CD14-positive monocyte (primary cell): Measurements from ENCODE around the gene R3HDM2. TPM values are rescaled to one million over a fixed set of nuclear protein-coding genes. Genes with fewer than 3 reads are reported as not detected.
A peak's percentile ranks its signal among the peaks of the same experiment; 100 is the strongest.

Experiments used
- DNase-seq, 3 donors: peaks; one replicate each; pipeline ENCODE4 v3.0.0-alpha.2; 2011 to 2022
- H2AFZ ChIP-seq: 2 replicates; pipeline ENCODE4 v1.6.0; 2012; ENCODE audit warnings: mild to moderate bottlenecking, low read depth, low read length, inconsistent platforms; ENCODE audit not compliant: insufficient read depth, poor library complexity, severe bottlenecking
- H3K27ac ChIP-seq, 2 donors: 1 replicate in 1 of 2; 2 replicates in 1 of 2; pipeline ENCODE4 v1.5.1; 2012 to 2013; ENCODE audit warnings: low read length in 2 of 2, control low read depth in 1 of 2, inconsistent platforms in 1 of 2, low read depth in 1 of 2, mild to moderate bottlenecking in 1 of 2
- H3K27me3 ChIP-seq, 2 donors: one replicate each; pipeline versions ENCODE4 v1.6.0 to v1.6.1; 2011 to 2013; ENCODE audit warnings: low read length in 2 of 2; ENCODE audit not compliant: control insufficient read depth in 2 of 2, insufficient read depth in 2 of 2
- H3K36me3 ChIP-seq, 2 donors: replicated peaks in 1 of 2; 1 replicate in 1 of 2; 2 replicates in 1 of 2; pipeline versions ENCODE4 v1.5.1 to v1.6.1; 2012 to 2013; ENCODE audit warnings: low read length in 2 of 2, control low read depth in 1 of 2, inconsistent platforms in 1 of 2, mild to moderate bottlenecking in 1 of 2; ENCODE audit not compliant: insufficient read depth in 2 of 2, control insufficient read depth in 1 of 2
- H3K4me1 ChIP-seq, 2 donors: 1 replicate in 1 of 2; 2 replicates in 1 of 2; pipeline versions ENCODE4 v1.5.1 to v1.6.1; 2012 to 2013; ENCODE audit warnings: low read length in 2 of 2, control low read depth in 1 of 2, inconsistent platforms in 1 of 2, mild to moderate bottlenecking in 1 of 2, moderate library complexity in 1 of 2; ENCODE audit not compliant: insufficient read depth in 2 of 2, control insufficient read depth in 1 of 2
- H3K4me2 ChIP-seq: replicated peaks from 2 replicates; pipeline ENCODE3; 2012; ENCODE audit warnings: low read length, moderate library complexity, mild to moderate bottlenecking; ENCODE audit not compliant: poor library complexity, severe bottlenecking; ENCODE audit errors: extremely low read depth
- H3K4me3 ChIP-seq, 3 experiments: fragments of 200-600 bp in 1 of 3; sonication (generic) in 1 of 3; replicated peaks in 1 of 3; 1 replicate in 2 of 3; 2 replicates in 1 of 3; pipeline ENCODE4 v1.5.1; 2011 to 2013; ENCODE audit warnings: low read length in 3 of 3, mild to moderate bottlenecking in 3 of 3, control low read depth in 2 of 3, low read depth in 2 of 3, inconsistent platforms in 1 of 3, moderate library complexity in 1 of 3
- H3K79me2 ChIP-seq: 2 replicates; pipeline ENCODE4 v1.6.0; 2012; ENCODE audit warnings: mild to moderate bottlenecking, control low read depth, inconsistent platforms, low read length, moderate library complexity; ENCODE audit not compliant: insufficient read depth
- H3K9ac ChIP-seq: 2 replicates; pipeline ENCODE4 v1.6.0; 2017; ENCODE audit warnings: low read length, mild to moderate bottlenecking; ENCODE audit not compliant: insufficient read depth, poor library complexity, severe bottlenecking
- H3K9me3 ChIP-seq, 2 donors: replicated peaks in 1 of 2; 1 replicate in 1 of 2; 2 replicates in 1 of 2; pipeline versions ENCODE4 v1.5.1 to v1.6.1; 2012 to 2013; ENCODE audit warnings: low read length in 2 of 2, control low read depth in 1 of 2; ENCODE audit not compliant: control insufficient read depth in 1 of 2, insufficient read depth in 1 of 2
- H4K20me1 ChIP-seq: 2 replicates; pipeline ENCODE4 v1.6.0; 2012; ENCODE audit warnings: mild to moderate bottlenecking, low read length, control low read depth, moderate library complexity; ENCODE audit not compliant: insufficient read depth
- H3K27ac Mint-ChIP-seq, 7 donors: one replicate each; pipeline ENCODE4 v1.8.0; 2020; ENCODE audit warnings: mild to moderate bottlenecking in 7 of 7, mixed read lengths in 7 of 7, moderate library complexity in 6 of 7, inconsistent platforms in 2 of 7
- H3K27me3 Mint-ChIP-seq, 3 donors: one replicate each; pipeline ENCODE4 v1.8.0; 2021 to 2022; ENCODE audit warnings: low read depth in 3 of 3, mild to moderate bottlenecking in 3 of 3, mixed read lengths in 3 of 3, moderate library complexity in 3 of 3, inconsistent platforms in 1 of 3
- H3K36me3 Mint-ChIP-seq, 2 donors: one replicate each; pipeline ENCODE4 v1.8.0; 2020; ENCODE audit warnings: mixed read lengths in 2 of 2, inconsistent platforms in 1 of 2, mild to moderate bottlenecking in 1 of 2
- H3K4me1 Mint-ChIP-seq: one replicate; pipeline ENCODE4 v1.8.0; 2020; ENCODE audit warnings: mild to moderate bottlenecking, mixed read lengths
- H3K4me3 Mint-ChIP-seq, 2 donors: one replicate each; pipeline ENCODE4 v1.8.0; 2020; ENCODE audit warnings: mild to moderate bottlenecking in 2 of 2, mixed read lengths in 2 of 2, moderate library complexity in 1 of 2
- H3K9me3 Mint-ChIP-seq, 7 donors: one replicate each; pipeline ENCODE4 v1.8.0; 2020 to 2022; ENCODE audit warnings: mixed read lengths in 7 of 7, mild to moderate bottlenecking in 6 of 7, moderate library complexity in 6 of 7, inconsistent platforms in 2 of 7
- CTCF ChIP-seq: fragments of 200-600 bp; IDR thresholded peaks from one replicate; pipeline ENCODE4 v1.8.0; 2022; ENCODE audit warnings: antibody characterized with exemption, mild to moderate bottlenecking
- WGBS: methylation state at CpG from one replicate; pipeline ENCODE4 v1.1.5; 2013; ENCODE audit warnings: missing lambda C conversion rate; ENCODE audit not compliant: insufficient coverage; 5-methylcytosine and 5-hydroxymethylcytosine counted together
- intact Hi-C, 2 donors: fragments of 100-400 bp; cut with micrococcal nuclease; formaldehyde crosslinking; loops; one replicate each; pipeline versions ENCODE4 v1.15.0 to v1.15.1; 2023
- polyA plus RNA-seq, 3 donors: library from polyadenylated mRNA; depleted of rRNA in 1 of 3; unstranded in 2 of 3; stranded (reverse) in 1 of 3; fragments of 300-500 nt in 2 of 3; fragments of >200 nt in 1 of 3; fragmentation: Illumina TruSeq in 2 of 3; gene quantifications; 1 replicate in 2 of 3; 2 replicates in 1 of 3; pipeline ENCODE4 v1.2.3, GENCODE V29; 2012 to 2021

The R3HDM2 gene
- polyA plus RNA-seq, 3 donors, result 4.2 to 69.4 (median 7.3) TPM

DNA sequence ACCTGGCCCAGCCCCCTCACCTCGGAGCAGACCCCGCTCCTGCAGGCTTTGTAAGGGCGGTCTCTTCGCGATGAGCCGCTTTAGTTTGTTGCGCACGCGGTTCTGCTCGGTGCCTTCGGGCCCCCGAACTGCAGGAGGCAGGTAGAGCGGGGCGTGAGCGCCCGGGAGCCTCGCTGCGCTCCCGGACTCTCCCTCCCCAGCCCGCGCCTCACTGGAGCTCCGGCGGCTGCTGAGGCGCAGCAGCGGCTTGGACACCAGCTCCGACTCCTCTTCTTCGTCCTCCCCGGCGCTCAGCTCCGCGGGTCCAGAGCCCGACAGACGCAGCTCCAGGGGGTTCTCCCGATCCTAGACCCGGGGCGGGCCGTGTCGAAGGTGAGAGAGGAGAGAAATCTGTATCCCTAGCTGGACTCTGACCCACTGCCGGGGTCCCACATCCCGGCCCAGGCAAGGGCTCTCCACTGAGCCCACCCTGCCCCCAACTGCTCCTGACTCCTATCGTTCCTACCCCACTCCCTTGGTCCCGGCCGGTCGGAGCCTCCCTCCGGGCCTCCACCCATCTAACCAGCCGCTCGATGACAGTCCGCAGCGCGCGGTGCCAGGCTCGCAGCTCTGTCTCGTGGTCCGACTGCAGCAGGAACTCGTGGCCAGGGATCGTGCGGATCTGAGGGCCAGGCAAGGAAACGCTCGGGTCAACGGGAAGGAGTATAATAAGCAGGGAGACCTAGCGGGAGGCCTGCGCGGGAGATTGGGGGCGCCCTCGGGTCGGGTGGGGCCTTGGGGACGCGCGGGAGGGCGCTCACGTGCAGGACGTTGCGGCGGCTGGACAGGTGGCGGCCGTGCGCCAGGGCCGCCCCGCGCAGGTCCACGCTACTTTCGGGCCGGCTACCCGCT, 44.7 kb upstream of the R3HDM2 start:
- peak overlapping the region; percentile 89 for H3K4me2 ChIP-seq
- TF ChIP-seq CTCF, result no peak

DNA sequence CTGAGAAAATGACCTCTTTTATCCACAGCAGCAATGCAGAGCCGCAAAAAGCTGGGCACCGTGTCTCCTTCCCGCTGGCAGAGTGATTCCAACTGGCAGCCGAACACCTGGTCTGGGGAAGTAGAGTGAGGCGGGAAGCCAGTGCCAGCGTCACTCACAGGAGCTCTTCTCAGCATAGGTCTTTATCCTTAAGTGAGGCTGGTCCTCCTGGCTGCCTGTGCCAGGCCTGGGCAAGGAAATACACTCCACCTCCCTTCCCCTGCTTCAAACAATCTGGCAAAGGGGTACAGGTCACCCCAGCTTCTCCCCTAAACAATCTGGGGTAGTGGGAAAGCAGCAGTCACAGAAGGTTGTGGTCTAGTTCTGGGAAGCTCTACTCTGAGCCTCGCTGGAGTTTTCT, 44.0 kb upstream of the R3HDM2 start:
- Histone ChIP-seq H3K4me2 (peak overlapping the region; percentile 89), H3K4me1 (peaks cover 61 to 86% of the 10 kb centered on the region in 2 donors), H3K27ac (peak overlapping the region in 1 of 2 donors; percentile 46), H3K4me3 (peak overlapping the region in 1 of 3 experiments; percentile 100), H4K20me1 (peaks cover 67% of the 10 kb centered on the region), H2AFZ (no peak overlapping the region), H3K36me3 (peaks cover 50 to 57% of the 10 kb centered on the region in 2 donors), H3K9ac (no peak overlapping the region), H3K27me3 (no peaks in the 10 kb centered on the region), H3K9me3 (no peaks in the 10 kb centered on the region), H3K79me2 (peaks cover 77% of the 10 kb centered on the region)
- peak overlapping the region in 4 of 7 donors; percentile 30 to 80 (median 36) for H3K27ac Mint-ChIP-seq
- peaks cover 0 to 2% (median 1%) of the 10 kb centered on the region in 3 donors for H3K27me3 Mint-ChIP-seq
- H3K36me3 Mint-ChIP-seq, result peaks cover 39 to 59% of the 10 kb centered on the region in 2 donors
- DNase-seq, result no peak
- H3K4me3 Mint-ChIP-seq, result peak overlapping the region; percentile 14 to 26
- 94% methylated on average over 4 of the region's 7 CpGs for WGBS
- H3K4me1 Mint-ChIP-seq, result peaks cover 73% of the 10 kb centered on the region
- no peak for TF ChIP-seq CTCF
- intact Hi-C loops, result loop anchor here (5.0 to 10.0 kb wide), 4 partner anchors 47 to 150 kb away; partner anchors contain the start of genes DCTN2 (in 2 of the 2), DDIT3 (in 1 of the 2) and MBD6 (in 1 of the 2)
- peaks cover 0 to 1% (median 0%) of the 10 kb centered on the region in 7 donors for H3K9me3 Mint-ChIP-seq

More for the DNA sequence above, 44.7 kb upstream of the R3HDM2 start:
- H3K27me3 ChIP-seq, result no peaks in the 10 kb centered on the region
- H3K36me3 ChIP-seq, result peaks cover 44 to 51% of the 10 kb centered on the region in 2 donors
- intact Hi-C loops, result loop anchor here (5.0 to 10.0 kb wide), 4 partner anchors 47 to 149 kb away; partner anchors contain the start of genes DCTN2 (in 2 of the 2), DDIT3 (in 1 of the 2) and MBD6 (in 1 of the 2)
- H2AFZ ChIP-seq, result peak overlapping the region; percentile 72
- H3K9ac ChIP-seq, result peak overlapping the region; percentile 83
- Mint-ChIP-seq H3K4me3 (peak overlapping the region; percentile 97 to 99), H3K4me1 (peaks cover 74% of the 10 kb centered on the region), H3K27me3 (peaks cover 0 to 2% (median 1%) of the 10 kb centered on the region in 3 donors), H3K36me3 (peaks cover 37 to 56% of the 10 kb centered on the region in 2 donors), H3K9me3 (peaks cover 0 to 1% (median 0%) of the 10 kb centered on the region in 7 donors), H3K27ac (peak overlapping the region in 4 of 7 donors; percentile 24 to 96 (median 56))
- H3K4me1 ChIP-seq, result peaks cover 61 to 86% of the 10 kb centered on the region in 2 donors
- H3K9me3 ChIP-seq, result no peaks in the 10 kb centered on the region
- no peak for DNase-seq
- WGBS, result 53% methylated on average over 70 of the region's 84 CpGs
- peak overlapping the region in 1 of 2 donors; percentile 83 for H3K27ac ChIP-seq
- peak overlapping the region; percentile 79 to 100 (median 86) for H3K4me3 ChIP-seq
- peaks cover 61% of the 10 kb centered on the region for H4K20me1 ChIP-seq
- peaks cover 81% of the 10 kb centered on the region for H3K79me2 ChIP-seq
